OCI-LY3 (cell line): ENCODE data around the gene FAM76B.

Experiments used
- H2AFZ ChIP-seq: fragments of 200-600, 300-600 bp; shearing (Covaris generic); 2 replicates; pipeline ENCODE4 v1.6.0; 2014; ENCODE audit warnings: antibody characterized with exemption, low read depth, low read length
- H3K27ac ChIP-seq: fragments of 200-600, 300-600 bp; sonication (generic); 2 replicates; pipeline ENCODE4 v1.5.1; 2014; ENCODE audit warnings: mild to moderate bottlenecking, low read length, moderate library complexity, mixed read lengths
- H3K27me3 ChIP-seq: fragments of 200-600, 300-600 bp; sonication (generic); 2 replicates; pipeline ENCODE4 v1.6.1; 2014; ENCODE audit warnings: low read depth, low read length, mixed read lengths
- H3K36me3 ChIP-seq: fragments of 200-600, 300-600 bp; sonication (generic); replicated peaks from 2 replicates; pipeline ENCODE3; 2014; ENCODE audit warnings: low read depth, low read length, mixed read lengths
- H3K4me1 ChIP-seq: fragments of 300-600, 200-600 bp; sonication (generic); 2 replicates; pipeline ENCODE4 v1.6.1; 2014; ENCODE audit warnings: low read length, mixed read lengths
- H3K4me2 ChIP-seq: fragments of 200-600, 300-600 bp; sonication (generic); 2 replicates; pipeline ENCODE4 v1.6.1; 2014; ENCODE audit warnings: low read length, mixed read lengths
- H3K4me3 ChIP-seq: fragments of 300-600, 200-600 bp; sonication (generic); 2 replicates; pipeline ENCODE4 v1.5.1; 2014; ENCODE audit warnings: antibody characterized with exemption, mild to moderate bottlenecking, low read length, moderate library complexity
- H3K79me2 ChIP-seq: fragments of 300-600, 200-600 bp; shearing (Covaris generic); 2 replicates; pipeline ENCODE4 v1.6.1; 2014; ENCODE audit warnings: mild to moderate bottlenecking, low read length, mixed read lengths
- H3K9ac ChIP-seq: fragments of 300-600, 200-600 bp; shearing (Covaris generic); 2 replicates; pipeline ENCODE4 v1.6.0; 2014; ENCODE audit warnings: mild to moderate bottlenecking, low read length, moderate library complexity
- H3K9me3 ChIP-seq: fragments of 200-600, 300-600 bp; shearing (Covaris generic); 2 replicates; pipeline ENCODE4 v1.6.1; 2014; ENCODE audit warnings: low read length, mixed read lengths; ENCODE audit not compliant: insufficient read depth
- H4K20me1 ChIP-seq: fragments of 200-600, 300-600 bp; sonication (generic); 2 replicates; pipeline ENCODE4 v1.6.1; 2016; ENCODE audit warnings: low read length, mixed read lengths; ENCODE audit not compliant: insufficient read depth
- CTCF ChIP-seq: fragments of 200-600, 300-600 bp; sonication (generic); IDR thresholded peaks from 2 replicates; pipeline ENCODE4 v1.5.1; 2014; ENCODE audit warnings: antibody characterized with exemption, low read length, low read depth
- EZH2phosphoT487 ChIP-seq: fragments of 200-600 bp; shearing (Covaris generic); IDR thresholded peaks from 2 replicates; pipeline ENCODE4 v1.6.1; 2018; ENCODE audit warnings: antibody characterized with exemption, mixed run types, low read depth

FAM76B gene

DNA sequence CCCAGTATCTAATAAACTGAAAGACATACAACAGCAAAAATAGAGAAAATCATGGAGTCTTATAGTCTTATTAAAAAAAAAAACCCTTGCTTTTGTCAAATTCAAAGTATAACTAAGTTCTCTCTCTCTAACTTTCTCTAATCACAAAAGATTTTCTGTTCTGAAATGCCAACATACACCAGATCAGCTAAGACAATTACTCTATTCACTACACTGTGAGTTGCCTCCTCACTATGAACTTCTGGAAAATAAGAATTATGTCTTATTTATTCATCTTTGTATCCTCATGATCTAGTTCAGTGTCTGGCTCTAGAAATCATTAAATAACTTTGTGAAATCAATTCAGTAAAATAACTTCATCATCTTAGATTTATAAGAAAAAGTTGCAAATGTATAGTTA, 12.7 kb downstream of the FAM76B start:
- peaks cover 62% of the 10 kb centered on the region for H3K36me3 ChIP-seq

GRCh38 chr11:95768521-95768920, 21.1 kb downstream of the FAM76B start:
- H3K27ac ChIP-seq: no peak overlapping the region
- no peaks in the 10 kb centered on the region for H4K20me1 ChIP-seq
- no peak overlapping the region for H3K9ac ChIP-seq
- no peaks in the 10 kb centered on the region for H3K4me1 ChIP-seq
- H3K4me2 ChIP-seq: no peak overlapping the region
- no peaks in the 10 kb centered on the region for H3K9me3 ChIP-seq
- no peak overlapping the region for H3K4me3 ChIP-seq
- peaks cover 18% of the 10 kb centered on the region for H3K36me3 ChIP-seq
- TF ChIP-seq CTCF (no peak), EZH2phosphoT487 (no peak)
- no peaks in the 10 kb centered on the region for H3K79me2 ChIP-seq
- no peaks in the 10 kb centered on the region for H3K27me3 ChIP-seq
- H2AFZ ChIP-seq: no peak overlapping the region

More for the DNA sequence above, 12.7 kb downstream of the FAM76B start:
- Histone ChIP-seq H3K4me1 (peaks cover 39% of the 10 kb centered on the region), H4K20me1 (no peaks in the 10 kb centered on the region), H3K27ac (no peak overlapping the region), H3K79me2 (no peaks in the 10 kb centered on the region; the same call in 1 of the 2 replicates), H3K9me3 (no peaks in the 10 kb centered on the region), H3K4me3 (no peak overlapping the region), H3K4me2 (no peak overlapping the region), H2AFZ (no peak overlapping the region), H3K9ac (no peak overlapping the region), H3K27me3 (no peaks in the 10 kb centered on the region)
- TF ChIP-seq CTCF (no peak), EZH2phosphoT487 (no peak)

GRCh38 chr11:95767498-95767897, 22.1 kb downstream of the FAM76B start:
- no peaks in the 10 kb centered on the region for H3K27me3 ChIP-seq
- no peaks in the 10 kb centered on the region for H3K9me3 ChIP-seq
- H3K79me2 ChIP-seq: no peaks in the 10 kb centered on the region
- H3K9ac ChIP-seq: no peak overlapping the region
- no peaks in the 10 kb centered on the region for H3K4me1 ChIP-seq
- H2AFZ ChIP-seq: no peak overlapping the region
- H4K20me1 ChIP-seq: no peaks in the 10 kb centered on the region
- H3K4me3 ChIP-seq: no peak overlapping the region
- H3K36me3 ChIP-seq: peaks cover 16% of the 10 kb centered on the region
- H3K27ac ChIP-seq: no peak overlapping the region
- no peak for TF ChIP-seq EZH2phosphoT487
- no peak for TF ChIP-seq CTCF
- H3K4me2 ChIP-seq: no peak overlapping the region

- H3K4me3 ChIP-seq: no peak overlapping the region
- TF ChIP-seq CTCF (no peak), EZH2phosphoT487 (no peak)
- H3K9me3 ChIP-seq: no peaks in the 10 kb centered on the region
- H3K4me2 ChIP-seq: no peak overlapping the region
- H3K79me2 ChIP-seq: no peaks in the 10 kb centered on the region
- no peaks in the 10 kb centered on the region for H3K4me1 ChIP-seq
- H3K9ac ChIP-seq: no peak overlapping the region
- no peaks in the 10 kb centered on the region for H3K27me3 ChIP-seq
- peaks cover 16% of the 10 kb centered on the region for H3K36me3 ChIP-seq
- H4K20me1 ChIP-seq: no peaks in the 10 kb centered on the region
- H3K27ac ChIP-seq: no peak overlapping the region
- H2AFZ ChIP-seq: no peak overlapping the region
These were observed 22.9 kb downstream of the FAM76B start for GRCh38 chr11:95766701-95767100.
